GM12878 (cell line): ENCODE results near the gene IPO11. TPM values are rescaled to one million over a fixed set of nuclear protein-coding genes. Genes with fewer than 3 reads are reported as not detected.

Source experiments
- ATAC-seq: fragments of 200-7000 bp; cut with Tn5 transposase; 3 replicates; pipeline ENCODE4 v1.9.1; 2020; ENCODE audit warnings: mild to moderate bottlenecking, moderate library complexity
- BruUV-seq: library from RNA; stranded (reverse); fragments of 400-500 nt; replicated peaks from 2 replicates; lab custom pipeline; 2021; lab: Mats Ljungman, UMichigan
- CTCF ChIA-PET: fragments of 300-600 bp; sonication (Branson Sonifier 250); formaldehyde crosslinking; extraction: SDS; loops from one replicate; lab custom pipeline; 2021; ENCODE audit warnings: inconsistent platforms; lab: Yijun Ruan, JAX
- POLR2A ChIA-PET: fragments of 350-600 bp; formaldehyde crosslinking; extraction: SDS; loops from one replicate; lab custom pipeline; 2021; ENCODE audit warnings: inconsistent platforms; lab: Charles Lee
- RAD21 ChIA-PET: fragments of 300-600 bp; sonication (Branson Sonifier 250); formaldehyde crosslinking; loops from one replicate; lab custom pipeline; 2023; ENCODE audit warnings: antibody characterized with exemption; ENCODE audit not compliant: unreplicated experiment; lab: Charles Lee
- SMC1A ChIA-PET: fragments of 300-600 bp; sonication (Branson Sonifier 250); formaldehyde crosslinking; loops from one replicate; lab custom pipeline; 2023; ENCODE audit not compliant: unreplicated experiment, uncharacterized antibody; lab: Charles Lee
- DNase-seq: peaks from one replicate; pipeline ENCODE4 v3.0.0-alpha.2; 2011; ENCODE audit warnings: low read depth, low spot score
- FAIRE-seq: peaks from 3 replicates; lab custom pipeline; 2011; peaks lifted over from hg19 to GRCh38; lab: Jason Lieb, UNC
- H2AFZ ChIP-seq: 2 replicates; pipeline ENCODE4 v1.6.0; 2011; ENCODE audit warnings: low read depth, low read length, control low read depth; ENCODE audit not compliant: control insufficient read depth
- H3K27ac ChIP-seq: 2 replicates; pipeline ENCODE4 v1.5.1; 2011; ENCODE audit warnings: control low read depth; ENCODE audit not compliant: control insufficient read depth, insufficient read depth
- H3K27me3 ChIP-seq, 2 experiments: replicated peaks in 1 of 2; 2 replicates each; pipeline versions ENCODE4 v1.6.0 to v1.6.1; 2011; ENCODE audit warnings: low read length in 1 of 2; ENCODE audit not compliant: control insufficient read depth in 2 of 2, insufficient read depth in 2 of 2
- H3K36me3 ChIP-seq, 2 experiments: 2 replicates each; pipeline ENCODE4 v1.5.1; 2011; ENCODE audit warnings: low read length in 1 of 2; ENCODE audit not compliant: control insufficient read depth in 2 of 2, insufficient read depth in 2 of 2
- H3K4me1 ChIP-seq: 2 replicates; pipeline ENCODE4 v1.6.1; 2011; ENCODE audit warnings: mild to moderate bottlenecking, low read length, moderate library complexity, mixed read lengths; ENCODE audit not compliant: control insufficient read depth, insufficient read depth
- H3K4me2 ChIP-seq: 2 replicates; pipeline ENCODE4 v1.6.0; 2011; ENCODE audit warnings: control low read depth; ENCODE audit not compliant: control insufficient read depth, insufficient read depth
- H3K4me3 ChIP-seq: fragments of 200-600 bp; sonication (generic); 2 replicates; pipeline ENCODE4 v1.5.1; 2016
- H3K79me2 ChIP-seq: 2 replicates; pipeline ENCODE4 v1.6.0; 2011; ENCODE audit warnings: low read length; ENCODE audit not compliant: control insufficient read depth, insufficient read depth
- H3K9ac ChIP-seq: 2 replicates; pipeline ENCODE4 v1.8.0; 2011; ENCODE audit warnings: low read length, control low read depth, mixed read lengths; ENCODE audit not compliant: control insufficient read depth, insufficient read depth
- H3K9me3 ChIP-seq: replicated peaks from 3 replicates; pipeline ENCODE4 v1.5.1; 2011; ENCODE audit warnings: mild to moderate bottlenecking, low read length; ENCODE audit not compliant: control insufficient read depth, insufficient read depth
- H4K20me1 ChIP-seq: 2 replicates; pipeline ENCODE4 v1.6.0; 2011; ENCODE audit not compliant: control insufficient read depth, insufficient read depth
- ESRRA ChIP-seq: IDR thresholded peaks from 2 replicates; pipeline ENCODE4 v1.6.1; 2012; ENCODE audit warnings: mild to moderate bottlenecking, low read length, improper control_type of control experiment
- JUNB ChIP-seq: IDR thresholded peaks from 2 replicates; pipeline ENCODE4 v1.6.1; 2016; ENCODE audit warnings: antibody characterized with exemption, mild to moderate bottlenecking
- RAD51 ChIP-seq: fragments of 450-650 bp; IDR thresholded peaks from 2 replicates; pipeline ENCODE4 v1.6.1; 2016; ENCODE audit warnings: moderate library complexity, mild to moderate bottlenecking, inconsistent platforms
- WGBS: methylation state at CpG from one replicate; pipeline ENCODE4 v1.1.6; 2016; ENCODE audit warnings: low lambda C conversion rate; ENCODE audit not compliant: insufficient replicate concordance, insufficient coverage; ENCODE audit errors: missing lambda C conversion rate; 5-methylcytosine and 5-hydroxymethylcytosine counted together
- in situ Hi-C: fragments of 300-500 bp; cut with MboI; formaldehyde crosslinking; loops from 9 replicates; pipeline ENCODE4 v1.14.3; 2018; ENCODE audit warnings: mixed read lengths
- intact Hi-C: fragments of 100-400 bp; cut with micrococcal nuclease; formaldehyde crosslinking; loops from one replicate; pipeline ENCODE4 v1.14.2; 2022; ENCODE audit not compliant: unreplicated experiment
- polyA plus RNA-seq, 11 experiments: library from polyadenylated mRNA; depleted of rRNA in 4 of 11; unstranded in 6 of 11; stranded (reverse) in 5 of 11; fragments of >200 nt; fragmentation: Nextera tagmentation in 4 of 11; fragmentation: Illumina TruSeq in 1 of 11; extraction: Ambion mirVana in 4 of 11; extraction: Trizol in 1 of 11; gene quantifications; 1 replicate in 1 of 11; 2 replicates in 10 of 11; pipeline versions ENCODE4 v1.2.1 to v1.2.3, GENCODE V29; 2011 to 2016; ENCODE audit warnings: inconsistent platforms in 2 of 11, missing spikeins in 2 of 11, low read depth in 1 of 11
- total RNA-seq, 4 experiments: library from RNA; depleted of rRNA in 3 of 4; stranded (reverse); fragments of >200 nt in 3 of 4; fragmentation: Illumina TruSeq in 1 of 4; extraction: Trizol in 1 of 4; gene quantifications; 2 replicates each; pipeline versions ENCODE4 v1.2.1 to v1.2.3, GENCODE V29; 2013 to 2021

Gene IPO11
- total and polyA plus RNA-seq, 10 of the 15 experiments (the other 5 are each of a cell fraction or from before 2014, with no cell fraction given), result 14.1 to 49.3 (median 29.8) TPM

GRCh38 chr5:62568800-62569432 is 156.4 kb downstream of the IPO11 start:
- POLR2A ChIA-PET, result no interaction called here
- no peak overlapping the region for H3K4me3 ChIP-seq
- H3K36me3 ChIP-seq, result no peaks in the 10 kb centered on the region
- WGBS, result 100% methylated on average over 2 of the region's 2 CpGs
- no peak overlapping the region for H3K9ac ChIP-seq
- peaks cover 4% of the 10 kb centered on the region; the same call in 2 of the 3 replicates for H3K9me3 ChIP-seq
- no peaks in the 10 kb centered on the region for H3K27me3 ChIP-seq
- H2AFZ ChIP-seq, result no peak overlapping the region
- H3K79me2 ChIP-seq, result no peaks in the 10 kb centered on the region
- no peak overlapping the region for H3K4me2 ChIP-seq
- no peak overlapping the region for H3K27ac ChIP-seq
- H3K4me1 ChIP-seq, result no peaks in the 10 kb centered on the region; the same call in 1 of the 2 replicates
- RAD21 ChIA-PET, result interaction anchor here (1.1 kb wide), 1 partner anchor 10 kb away, joined by 5 read pairs; the partner anchor contains the start of gene LRRC70
- SMC1A ChIA-PET, result interaction anchor here (0.9 to 3.6 kb wide), 5 partner anchors 7 to 32 kb away, joined by 3 to 20 read pairs (median 5); partner anchors contain the start of gene LRRC70
- in situ Hi-C loops (no loop called here), intact Hi-C loops (no loop called here)
- ATAC-seq (no peak), DNase-seq (no peak), FAIRE-seq (no peak)
- no peaks in the 10 kb centered on the region for H4K20me1 ChIP-seq
- BruUV-seq, result no TSS peak
- CTCF ChIA-PET, result interaction anchor here (0.6 to 1.3 kb wide), 5 partner anchors 13 to 972 kb away, joined by 3 to 4 read pairs (median 3); no protein-coding TSS in a partner anchor
- TF ChIP-seq ESRRA, result no peak

- SMC1A ChIA-PET, result interaction anchor here (0.7 to 3.6 kb wide), 3 partner anchors 9 to 86 kb away, joined by 3 to 20 read pairs (median 19); partner anchors contain the start of gene LRRC70
- H3K79me2 ChIP-seq, result no peaks in the 10 kb centered on the region
- TF ChIP-seq RAD51, result no peak
- TF ChIP-seq JUNB, result peak; percentile 61
- TF ChIP-seq, all 136 proteins: peak for 1
- Histone ChIP-seq H3K4me2 (no peak overlapping the region), H3K4me1 (peaks cover 4% of the 10 kb centered on the region), H2AFZ (no peak overlapping the region), H3K9ac (no peak overlapping the region), H3K27me3 (no peaks in the 10 kb centered on the region), H3K36me3 (no peaks in the 10 kb centered on the region), H3K27ac (no peak overlapping the region), H3K9me3 (peaks cover 4% of the 10 kb centered on the region; the same call in 2 of the 3 replicates), H3K4me3 (no peak overlapping the region), H4K20me1 (no peaks in the 10 kb centered on the region)
- in situ Hi-C loops, result no loop called here
- BruUV-seq, result no TSS peak
- WGBS, result 45% methylated on average over 1 of the region's 1 CpG
- RAD21 ChIA-PET, result interaction anchor here (1.1 kb wide), 1 partner anchor 9 kb away, joined by 5 read pairs; the partner anchor contains the start of gene LRRC70
- DNase-seq (no peak), FAIRE-seq (no peak), ATAC-seq (peak; percentile 21; the same call in 1 of the 3 replicates)
- POLR2A ChIA-PET, result no interaction called here
- intact Hi-C loops, result no loop called here
- CTCF ChIA-PET, result interaction anchor here (1.3 kb wide), 1 partner anchor 12 kb away, joined by 4 read pairs; no protein-coding TSS in a partner anchor
Observed at GRCh38 chr5:62569470-62569869, 156.9 kb downstream of the IPO11 start.
